Left lobe of liver (tissue), 2 donors: ENCODE results near the gene NCCRP1. TPM values are rescaled to one million over a fixed set of nuclear protein-coding genes. Genes with fewer than 3 reads are reported as not detected.

Experiments used
- ATAC-seq: fragments of 200-7000 bp; cut with Tn5 transposase; one replicate; pipeline ENCODE4 v1.9.1; 2020; ENCODE audit warnings: mild to moderate bottlenecking, moderate library complexity
- DNase-seq: peaks from one replicate; pipeline ENCODE4 v3.0.0-alpha.2; 2020; ENCODE audit warnings: low spot score
- total RNA-seq: library from RNA; stranded (reverse); gene quantifications from one replicate; pipeline ENCODE4 v1.2.1, GENCODE V29; 2021
- donor health status: DM: no; HTN: no; CAD: no; lungs with moderate emphysema.
- donor health status: DM: no; HTN: yes; CAD: no.

NCCRP1 gene, protein sequence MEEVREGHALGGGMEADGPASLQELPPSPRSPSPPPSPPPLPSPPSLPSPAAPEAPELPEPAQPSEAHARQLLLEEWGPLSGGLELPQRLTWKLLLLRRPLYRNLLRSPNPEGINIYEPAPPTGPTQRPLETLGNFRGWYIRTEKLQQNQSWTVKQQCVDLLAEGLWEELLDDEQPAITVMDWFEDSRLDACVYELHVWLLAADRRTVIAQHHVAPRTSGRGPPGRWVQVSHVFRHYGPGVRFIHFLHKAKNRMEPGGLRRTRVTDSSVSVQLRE
- 0.08 TPM for total RNA-seq

GRCh38 chr19:39196860-39197562 is at the start of gene NCCRP1:
TSS of gene NCCRP1 (plus strand) at chr19:39196964. CDS start at chr19:39196983, 19 bp downstream.
- DNase-seq, result no peak
- ATAC-seq, result no peak

GRCh38 chr19:39147480-39147879 is 49.3 kb upstream of the NCCRP1 start:
- DNase-seq (no peak), ATAC-seq (no peak)

- ATAC-seq, result no peak
- no peak for DNase-seq
Observed at GRCh38 chr19:39148939-39149529, 47.7 kb upstream of the NCCRP1 start.

- DNase-seq (no peak), ATAC-seq (no peak)
Observed at GRCh38 chr19:39150235-39150634, 46.5 kb upstream of the NCCRP1 start.

- no peak for ATAC-seq
- no peak for DNase-seq
Observed at GRCh38 chr19:39150807-39151600, 45.8 kb upstream of the NCCRP1 start.

GRCh38 chr19:39152066-39152465 is 44.7 kb upstream of the NCCRP1 start:
- DNase-seq, result no peak
- no peak for ATAC-seq

DNA sequence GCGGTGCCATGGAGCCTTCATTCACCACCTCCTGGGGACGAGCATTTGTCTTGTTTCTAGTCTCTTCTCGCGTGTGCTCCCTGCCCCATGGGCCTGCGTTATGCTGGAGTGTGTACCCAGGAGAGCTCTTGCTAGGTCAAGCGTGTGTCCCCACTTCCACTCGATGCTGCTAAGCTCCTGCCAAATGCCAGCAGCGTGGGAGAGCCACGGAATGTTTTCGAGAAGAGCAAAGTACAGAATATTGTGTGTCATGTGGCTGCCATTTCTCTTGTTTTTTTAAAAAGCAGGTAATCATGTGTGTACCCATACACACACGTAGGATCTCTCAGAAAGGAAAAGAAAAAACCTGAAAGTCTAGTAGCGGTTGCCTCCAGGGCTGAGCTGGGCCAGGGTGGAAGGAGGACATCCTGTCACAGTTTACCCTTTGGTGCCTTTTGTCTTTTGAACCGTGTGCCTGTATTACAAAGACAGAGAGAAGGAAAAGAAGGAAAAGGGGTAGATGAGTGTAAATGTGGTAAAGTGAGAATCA is 42.6 kb upstream of the NCCRP1 start:
- DNase-seq, result no peak
- peak; percentile 51 for ATAC-seq

GRCh38 chr19:39154629-39155100 is 42.1 kb upstream of the NCCRP1 start:
- DNase-seq, result no peak
- peak; percentile 12 for ATAC-seq

DNA sequence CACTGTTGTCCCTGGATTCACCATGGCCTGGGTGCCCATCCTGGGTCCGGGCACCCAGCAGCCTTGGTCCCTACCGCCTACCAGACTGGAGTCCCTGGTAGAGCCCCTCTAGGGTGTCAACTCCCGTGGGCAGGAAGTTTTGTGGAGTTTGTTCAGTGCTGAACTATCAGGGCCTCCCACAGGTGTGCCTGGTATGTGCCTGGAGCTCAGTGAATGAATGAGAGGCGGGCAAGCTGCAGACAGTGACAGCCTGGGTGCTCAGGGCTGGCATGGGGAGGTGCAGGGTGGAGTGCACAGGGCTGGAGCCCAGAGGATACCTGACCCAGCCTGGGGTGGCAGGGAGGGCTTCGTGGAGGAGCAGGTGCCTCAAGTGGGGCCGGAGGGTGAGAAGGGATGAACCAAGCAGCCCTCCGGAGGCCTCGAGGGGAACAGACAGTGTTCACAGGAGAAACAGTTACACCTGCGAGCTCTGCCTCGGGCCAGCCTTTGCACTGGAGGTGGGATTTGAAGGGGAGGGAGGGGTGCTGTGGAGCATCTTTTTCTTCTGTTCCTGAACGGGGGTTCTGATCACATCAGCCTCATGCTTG is 41.6 kb upstream of the NCCRP1 start:
- DNase-seq (no peak), ATAC-seq (peak; percentile 5)

- DNase-seq (no peak), ATAC-seq (no peak)
Observed at GRCh38 chr19:39155741-39156140, 41.0 kb upstream of the NCCRP1 start.

DNA sequence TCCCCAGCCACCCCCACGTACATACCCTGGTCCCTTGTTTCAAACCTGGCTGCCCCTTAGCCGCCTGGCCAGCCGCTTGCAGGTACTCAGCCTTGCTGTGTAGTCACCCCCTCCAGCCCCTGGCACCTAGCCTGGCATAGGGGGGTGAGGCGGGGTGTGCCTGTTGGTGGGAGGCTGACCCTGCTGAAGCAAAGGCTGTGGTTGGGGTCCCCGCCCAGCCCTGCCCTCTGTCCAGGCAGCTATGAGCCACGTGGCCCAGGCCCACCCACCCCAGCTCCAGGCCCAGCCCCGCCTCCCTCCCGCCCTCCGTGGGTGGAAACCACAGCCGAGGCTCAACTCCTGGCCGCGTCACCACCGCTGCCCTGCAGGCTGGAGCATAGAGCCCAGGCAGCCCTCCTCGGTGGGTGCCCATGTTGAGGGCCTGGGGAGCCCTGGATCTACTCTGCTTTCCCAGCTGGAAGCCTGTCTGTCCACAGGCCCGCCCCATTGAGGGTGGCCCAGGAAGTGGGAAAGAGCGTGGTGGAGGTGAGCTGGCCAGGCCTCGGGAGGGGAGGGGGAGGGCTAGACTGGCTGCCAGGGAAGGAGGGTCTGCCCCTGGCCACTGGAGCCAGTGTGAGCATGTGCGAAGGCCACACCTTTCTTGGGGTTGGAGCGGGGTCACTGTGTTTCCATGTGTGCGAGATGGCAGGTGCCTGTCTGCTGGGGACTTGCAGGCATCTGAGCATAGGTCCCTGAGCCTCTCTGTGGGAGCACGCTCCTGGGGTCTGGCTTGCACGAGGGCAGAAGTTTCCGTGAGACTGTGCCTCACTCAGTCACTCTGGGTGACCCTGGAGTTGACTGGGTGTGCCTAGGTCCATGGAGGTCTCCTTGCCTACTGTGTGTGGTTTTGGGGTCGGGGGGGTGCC is 40.2 kb upstream of the NCCRP1 start:
- DNase-seq, result no peak
- ATAC-seq, result peak; percentile 31

GRCh38 chr19:39157275-39157996 is 39.3 kb upstream of the NCCRP1 start:
- no peak for DNase-seq
- ATAC-seq, result no peak

- DNase-seq (no peak), ATAC-seq (no peak)
Observed at GRCh38 chr19:39157997-39158389, 38.8 kb upstream of the NCCRP1 start.

GRCh38 chr19:39158646-39159260 is 38.0 kb upstream of the NCCRP1 start:
- ATAC-seq (no peak), DNase-seq (no peak)

DNA sequence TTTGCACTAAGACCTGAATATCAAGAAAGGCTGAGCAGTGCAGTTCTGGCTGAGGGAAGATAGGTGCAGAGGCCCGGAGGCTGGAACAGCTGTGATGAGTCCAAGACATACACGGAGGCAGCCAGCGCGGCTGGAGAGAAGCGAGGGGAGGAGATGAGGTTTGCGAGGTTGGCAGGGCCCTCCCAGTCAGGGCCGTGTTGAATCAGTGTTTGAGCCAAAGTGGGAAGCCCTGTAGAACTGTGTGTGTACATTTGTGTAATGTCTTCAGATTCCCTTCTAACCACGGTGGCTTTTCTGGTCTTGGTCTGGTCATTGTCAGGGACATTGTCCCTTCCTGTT is 36.3 kb upstream of the NCCRP1 start:
- DNase-seq, result no peak
- ATAC-seq, result peak; percentile 75

- ATAC-seq, result peak; percentile 5
- DNase-seq, result no peak
Observed at GRCh38 chr19:39160889-39161672, 35.7 kb upstream of the NCCRP1 start.

DNA sequence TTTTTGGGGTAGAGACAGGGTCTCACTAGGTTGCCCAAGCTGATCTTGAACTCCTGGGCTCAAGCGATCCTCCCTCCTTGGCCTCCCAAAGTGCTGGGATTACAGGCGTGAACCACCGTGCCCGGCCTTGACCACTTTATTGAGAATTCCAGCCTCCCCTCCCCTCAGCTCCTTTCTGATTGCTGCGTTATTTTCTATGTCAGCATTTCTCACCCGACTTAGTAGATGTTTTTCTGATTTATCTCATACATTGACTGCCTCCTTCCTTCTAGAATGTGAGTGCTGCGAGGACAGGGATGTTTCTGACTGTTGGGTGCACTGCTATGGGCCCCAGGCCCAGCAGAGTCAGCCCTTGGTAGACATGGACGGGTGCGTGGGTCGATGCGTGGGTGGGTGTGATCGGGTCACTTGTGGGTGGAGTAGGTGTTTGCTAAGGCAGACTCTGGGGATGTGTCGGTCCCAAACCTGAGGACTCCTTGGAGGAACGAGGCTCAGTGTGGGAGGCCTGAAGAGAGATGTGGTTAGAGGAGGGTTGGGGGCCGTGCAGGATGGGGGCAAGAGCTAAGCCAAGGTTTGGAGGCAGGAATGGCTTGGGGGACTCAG is 34.2 kb upstream of the NCCRP1 start:
- ATAC-seq, result no peak
- DNase-seq, result no peak
